HFFc6 (cell line): ENCODE measurements around the gene SRP14. TPM values are rescaled to one million over a fixed set of nuclear protein-coding genes. Genes with fewer than 3 reads are reported as not detected.

Experiments used
- DNase-seq: peaks from one replicate; pipeline ENCODE4 v3.0.0-alpha.2; 2018
- H3K27ac Mint-ChIP-seq: 2 replicates; pipeline ENCODE4 v1.8.0; 2020; ENCODE audit warnings: mild to moderate bottlenecking, mixed read lengths
- H3K27me3 Mint-ChIP-seq: 2 replicates; pipeline ENCODE4 v1.8.0; 2021; ENCODE audit warnings: mild to moderate bottlenecking, moderate library complexity, mixed read lengths; ENCODE audit not compliant: insufficient read depth
- H3K36me3 Mint-ChIP-seq: 2 replicates; pipeline ENCODE4 v1.8.0; 2021; ENCODE audit warnings: low read depth, mixed read lengths
- H3K4me1 Mint-ChIP-seq: 2 replicates; pipeline ENCODE4 v1.8.0; 2020; ENCODE audit warnings: low read depth, mixed read lengths
- H3K4me3 Mint-ChIP-seq: 2 replicates; pipeline ENCODE4 v1.8.0; 2020; ENCODE audit warnings: mild to moderate bottlenecking, moderate library complexity, mixed read lengths
- H3K9me3 Mint-ChIP-seq: 2 replicates; pipeline ENCODE4 v1.8.0; 2020; ENCODE audit warnings: mild to moderate bottlenecking, mixed read lengths
- CTCF ChIP-seq: fragments of 200-600 bp; sonication (generic); IDR thresholded peaks from 2 replicates; pipeline ENCODE4 v1.5.0; 2021; ENCODE audit warnings: antibody characterized with exemption, mild to moderate bottlenecking
- total RNA-seq, 6 experiments: library from RNA; stranded (reverse); fragmentation: NEBNext Ultra II Directional; extraction: Animal tissue kit (Norgen Biotek cat#: 25700); gene quantifications; 2 replicates in 1 of 6; 3 replicates in 5 of 6; pipeline ENCODE4 v1.2.3, GENCODE V29; 2021

The SRP14 gene
- total RNA-seq, 6 experiments from 2014 or later: 177 to 227 (median 212) TPM

GRCh38 chr15:40044717-40045571 lies 6.0 kb upstream of the SRP14 start:
- H3K27ac Mint-ChIP-seq: no peak overlapping the region
- peaks cover 52% of the 10 kb centered on the region for H3K4me1 Mint-ChIP-seq
- H3K9me3 Mint-ChIP-seq: 0 out of 2 replicates have a peak, but pooled peaks cover under 1% of the 10 kb centered on the region
- peak; percentile 95 for TF ChIP-seq CTCF
- peak; percentile 74 for DNase-seq
- H3K27me3 Mint-ChIP-seq: no peaks in the 10 kb centered on the region
- H3K4me3 Mint-ChIP-seq: peak overlapping the region; percentile 82
- H3K36me3 Mint-ChIP-seq: no peaks in the 10 kb centered on the region

GRCh38 chr15:40043927-40044716 lies 5.1 kb upstream of the SRP14 start:
- DNase-seq: no peak
- H3K36me3 Mint-ChIP-seq: 0 out of 2 replicates have a peak, but pooled peaks cover 3% of the 10 kb centered on the region
- TF ChIP-seq CTCF: no peak
- H3K4me1 Mint-ChIP-seq: peaks cover 59% of the 10 kb centered on the region
- H3K27ac Mint-ChIP-seq: no peak overlapping the region
- no peak overlapping the region for H3K4me3 Mint-ChIP-seq
- no peaks in the 10 kb centered on the region; the same call in 1 of the 2 replicates for H3K27me3 Mint-ChIP-seq
- no peaks in the 10 kb centered on the region for H3K9me3 Mint-ChIP-seq

- Mint-ChIP-seq H3K27ac (no peak overlapping the region), H3K4me1 (peaks cover 59% of the 10 kb centered on the region), H3K9me3 (no peaks in the 10 kb centered on the region), H3K4me3 (no peak overlapping the region), H3K36me3 (peaks cover 16% of the 10 kb centered on the region), H3K27me3 (peaks cover 3% of the 10 kb centered on the region)
- no peak for TF ChIP-seq CTCF
- DNase-seq: no peak
These were observed 3.9 kb upstream of the SRP14 start for GRCh38 chr15:40042791-40043320.

- Mint-ChIP-seq H3K36me3 (peaks cover 31% of the 10 kb centered on the region), H3K4me3 (peak overlapping the region; percentile 63), H3K27ac (no peak overlapping the region; the same call in 1 of the 2 replicates), H3K27me3 (peaks cover 3% of the 10 kb centered on the region), H3K9me3 (no peaks in the 10 kb centered on the region), H3K4me1 (peaks cover 55% of the 10 kb centered on the region)
- TF ChIP-seq CTCF: no peak
- no peak for DNase-seq
These were observed 1.8 kb upstream of the SRP14 start for GRCh38 chr15:40040770-40041169.

- DNase-seq: no peak
- Mint-ChIP-seq H3K4me1 (peaks cover 50% of the 10 kb centered on the region), H3K36me3 (peaks cover 35% of the 10 kb centered on the region), H3K9me3 (no peaks in the 10 kb centered on the region), H3K27me3 (peaks cover 3% of the 10 kb centered on the region), H3K27ac (peak overlapping the region; percentile 67), H3K4me3 (peak overlapping the region; percentile 63)
- no peak for TF ChIP-seq CTCF
These were observed 1.3 kb upstream of the SRP14 start for GRCh38 chr15:40040293-40040635.
